HEK293T (cell line): ENCODE results near the gene EFNA5.

Source experiments
- ARNT ChIP-seq: fragments of 450-650 bp; IDR thresholded peaks from 2 replicates; pipeline ENCODE4 v1.6.1; 2017; ENCODE audit warnings: mild to moderate bottlenecking
- BHLHE40 ChIP-seq: fragments of 450-650 bp; IDR thresholded peaks from 2 replicates; pipeline ENCODE4 v1.6.1; 2016; ENCODE audit warnings: mild to moderate bottlenecking, moderate library complexity, borderline replicate concordance
- CTBP1 ChIP-seq: fragments of 450-650 bp; IDR thresholded peaks from 2 replicates; pipeline ENCODE4 v1.6.1; 2016; ENCODE audit warnings: borderline replicate concordance
- FOXA1 ChIP-seq: fragments of 450-650 bp; IDR thresholded peaks from 2 replicates; pipeline ENCODE4 v1.6.1; 2016; ENCODE audit warnings: mild to moderate bottlenecking
- FOXM1 ChIP-seq: fragments of 450-650 bp; IDR thresholded peaks from 2 replicates; pipeline ENCODE4 v1.6.1; 2017; ENCODE audit warnings: mild to moderate bottlenecking, borderline replicate concordance
- HDGF ChIP-seq: fragments of 450-650 bp; IDR thresholded peaks from 2 replicates; pipeline ENCODE4 v1.6.1; 2017; ENCODE audit warnings: antibody characterized with exemption, borderline replicate concordance
- LEF1 ChIP-seq: fragments of 450-650 bp; IDR thresholded peaks from 2 replicates; pipeline ENCODE4 v1.6.1; 2017; ENCODE audit warnings: mild to moderate bottlenecking, borderline replicate concordance
- NFRKB ChIP-seq: fragments of 450-650 bp; IDR thresholded peaks from 2 replicates; pipeline ENCODE4 v1.6.1; 2016; ENCODE audit warnings: mild to moderate bottlenecking, moderate library complexity
- PKNOX1 ChIP-seq: fragments of 450-650 bp; IDR thresholded peaks from 2 replicates; pipeline ENCODE4 v1.6.1; 2016
- SP1 ChIP-seq: fragments of 450-650 bp; IDR thresholded peaks from 2 replicates; pipeline ENCODE4 v1.6.1; 2017
- SUZ12 ChIP-seq: fragments of 450-650 bp; IDR thresholded peaks from 2 replicates; pipeline ENCODE4 v1.6.1; 2016; ENCODE audit warnings: mild to moderate bottlenecking
- TARDBP ChIP-seq: fragments of 450-650 bp; IDR thresholded peaks from 2 replicates; pipeline ENCODE4 v1.6.1; 2016
- ZNF384 ChIP-seq: fragments of 450-650 bp; IDR thresholded peaks from 2 replicates; pipeline ENCODE4 v1.6.1; 2016

GRCh38 chr5:107636068-107636467 is 34.7 kb downstream of the EFNA5 start:
- TF ChIP-seq PKNOX1, result no peak
- no peak for TF ChIP-seq FOXM1
- no peak for TF ChIP-seq BHLHE40
- TF ChIP-seq NFRKB, result no peak
- TF ChIP-seq TARDBP, result no peak
- TF ChIP-seq SUZ12, result no peak
- no peak for TF ChIP-seq ZNF384
- no peak for TF ChIP-seq CTBP1
- TF ChIP-seq SP1, result no peak
- TF ChIP-seq FOXA1, result no peak
- no peak for TF ChIP-seq HDGF
- no peak for TF ChIP-seq LEF1
- no peak for TF ChIP-seq ARNT
